CD4-positive, alpha-beta T cell treated with Interleukin-4 for 1 hour (primary cell): ENCODE results near the gene DSN1.

ENCODE experiments used
- DNase-seq, 2 donors: peaks; one replicate each; pipeline ENCODE4 v3.0.0-alpha.2; 2020 to 2022

The DSN1 gene

GRCh38 chr20:36752582-36752981, 21.0 kb downstream of the DSN1 start:
- no peak for DNase-seq

- DNase-seq, result peak; percentile 94 to 95
These were observed 27.5 kb downstream of the DSN1 start, which contains the start of gene NDRG3 for GRCh38 chr20:36745927-36746659. Gene NDRG3 (minus strand): TSS chr20:36746090. CDS start chr20:36721735, 24,355 bp downstream.

GRCh38 chr20:36745234-36745926, 28.2 kb downstream of the DSN1 start:
- no peak for DNase-seq

- DNase-seq, result no peak
These were observed 28.8 kb downstream of the DSN1 start for GRCh38 chr20:36744764-36745191.

- DNase-seq, result no peak
These were observed 29.3 kb downstream of the DSN1 start for GRCh38 chr20:36744243-36744642.

GRCh38 chr20:36742558-36742957, 31.0 kb downstream of the DSN1 start:
- no peak for DNase-seq

- no peak for DNase-seq
These were observed 32.5 kb downstream of the DSN1 start for GRCh38 chr20:36741072-36741471.

- DNase-seq, result no peak
These were observed 36.4 kb downstream of the DSN1 start for GRCh38 chr20:36737183-36737499.

- no peak for DNase-seq
These were observed 36.9 kb downstream of the DSN1 start for GRCh38 chr20:36736451-36737182.

GRCh38 chr20:36732456-36732855, 41.1 kb downstream of the DSN1 start:
- no peak for DNase-seq

GRCh38 chr20:36728986-36729385, 44.6 kb downstream of the DSN1 start:
- no peak for DNase-seq

GRCh38 chr20:36726168-36726567, 47.4 kb downstream of the DSN1 start:
- DNase-seq, result no peak

- no peak for DNase-seq
These were observed 53.1 kb downstream of the DSN1 start for GRCh38 chr20:36720510-36720909.

- DNase-seq, result peak; percentile 22 to 36
These were observed 55.9 kb downstream of the DSN1 start for GRCh38 chr20:36717657-36718056.

- no peak for DNase-seq
These were observed 56.5 kb downstream of the DSN1 start for GRCh38 chr20:36717021-36717420.

- no peak for DNase-seq
These were observed 60.8 kb downstream of the DSN1 start for GRCh38 chr20:36712775-36713174.

- no peak for DNase-seq
These were observed 64.4 kb downstream of the DSN1 start for GRCh38 chr20:36709126-36709525.

- no peak for DNase-seq
These were observed 70.0 kb downstream of the DSN1 start for GRCh38 chr20:36703530-36703929.
